ENCODE measurements around the gene RGS19.
A peak's percentile ranks its signal among the peaks of the same experiment; 100 is the strongest.
"Not testable (repeated sequence)": the region's sequence is repeated elsewhere in the genome, so short reads cannot be mapped to it uniquely, and the experiment has no call there.

RGS19 gene

GRCh38 chr20:64079273-64080012 is at the start of gene RGS19:
Gene RGS19 (minus strand): TSS chr20:64079518. CDS start chr20:64076886, 2,632 bp downstream.
- peak in 1 of 2 donors; percentile 48 for DNase-seq (ENCODE audit: low read depth in 2 of 2, low spot score in 1 of 2)

- not testable (repeated sequence) for DNase-seq (ENCODE audit: low read depth in 2 of 2, low spot score in 1 of 2)
These were observed 44.2 kb upstream of the RGS19 start for GRCh38 chr20:64123517-64123916.

- not testable (repeated sequence) for DNase-seq (ENCODE audit: low read depth in 2 of 2, low spot score in 1 of 2)
These were observed 43.6 kb upstream of the RGS19 start for GRCh38 chr20:64122927-64123326.

GRCh38 chr20:64121586-64121985 is 42.3 kb upstream of the RGS19 start:
- no peak for DNase-seq (ENCODE audit: low read depth in 2 of 2, low spot score in 1 of 2)

GRCh38 chr20:64119681-64120341 is 40.5 kb upstream of the RGS19 start:
- no peak for DNase-seq (ENCODE audit: low read depth in 2 of 2, low spot score in 1 of 2)

GRCh38 chr20:64119301-64119680 is 40.0 kb upstream of the RGS19 start:
- DNase-seq (ENCODE audit: low read depth in 2 of 2, low spot score in 1 of 2) = no peak

- not testable (repeated sequence) for DNase-seq (ENCODE audit: low read depth in 2 of 2, low spot score in 1 of 2)
These were observed 38.1 kb upstream of the RGS19 start for GRCh38 chr20:64117432-64117777.

- no peak for DNase-seq (ENCODE audit: low read depth in 2 of 2, low spot score in 1 of 2)
These were observed 37.5 kb upstream of the RGS19 start for GRCh38 chr20:64116541-64117431.

- DNase-seq (ENCODE audit: low read depth in 2 of 2, low spot score in 1 of 2) = no peak
These were observed 36.7 kb upstream of the RGS19 start for GRCh38 chr20:64116016-64116415.

- DNase-seq (ENCODE audit: low read depth in 2 of 2, low spot score in 1 of 2) = no peak
These were observed 36.0 kb upstream of the RGS19 start for GRCh38 chr20:64115171-64115911.

GRCh38 chr20:64114356-64114971 is 35.1 kb upstream of the RGS19 start:
- no peak for DNase-seq (ENCODE audit: low read depth in 2 of 2, low spot score in 1 of 2)

GRCh38 chr20:64113796-64114355 is 34.6 kb upstream of the RGS19 start:
- DNase-seq (ENCODE audit: low read depth in 2 of 2, low spot score in 1 of 2) = no peak

- no peak for DNase-seq (ENCODE audit: low read depth in 2 of 2, low spot score in 1 of 2)
These were observed 34.1 kb upstream of the RGS19 start for GRCh38 chr20:64113444-64113775.

- DNase-seq (ENCODE audit: low read depth in 2 of 2, low spot score in 1 of 2) = no peak
These were observed 33.5 kb upstream of the RGS19 start for GRCh38 chr20:64112691-64113443.

- DNase-seq (ENCODE audit: low read depth in 2 of 2, low spot score in 1 of 2) = no peak
These were observed 32.7 kb upstream of the RGS19 start for GRCh38 chr20:64111841-64112641.

- DNase-seq (ENCODE audit: low read depth in 2 of 2, low spot score in 1 of 2) = no peak
These were observed 31.2 kb upstream of the RGS19 start for GRCh38 chr20:64110411-64111068.

GRCh38 chr20:64109831-64110391 is 30.6 kb upstream of the RGS19 start:
- no peak for DNase-seq (ENCODE audit: low read depth in 2 of 2, low spot score in 1 of 2)

Data from stimulated activated CD8-positive, alpha-beta memory T cell treated with anti-CD3 and anti-CD28 coated beads, Interleukin-4, amount 100 ng/mL, for 4 hours (primary cell).